Stimulated activated CD4-positive, alpha-beta T cell treated with anti-CD3 and anti-CD28 coated beads, TNF-alpha, amount 100 ng/mL, for 1 hour (primary cell): ENCODE data around the gene TRAT1.
"Not testable (repeated sequence)": the region's sequence is repeated elsewhere in the genome, so short reads cannot be mapped to it uniquely, and the experiment has no call there.

Experiments
- DNase-seq, 3 donors: peaks; one replicate each; pipeline ENCODE4 v3.0.0-alpha.2; 2020; ENCODE audit warnings: low read depth in 3 of 3, low spot score in 1 of 3

The TRAT1 gene

GRCh38 chr3:108822123-108822897, at the start of gene TRAT1:
TRAT1 (plus strand) TSS chr3:108822786; CDS start chr3:108822928, 142 bp downstream.
- DNase-seq = no peak

- DNase-seq = no peak
Observed at GRCh38 chr3:108775649-108776048, 46.9 kb upstream of the TRAT1 start.

- no peak for DNase-seq
Observed at GRCh38 chr3:108779496-108779895, 43.1 kb upstream of the TRAT1 start.

GRCh38 chr3:108780235-108780634, 42.4 kb upstream of the TRAT1 start:
- no peak for DNase-seq

- DNase-seq = no peak
Observed at GRCh38 chr3:108791473-108791872, 31.1 kb upstream of the TRAT1 start.

- DNase-seq = no peak
Observed at GRCh38 chr3:108804437-108804836, 18.1 kb upstream of the TRAT1 start.

GRCh38 chr3:108804966-108805365, 17.6 kb upstream of the TRAT1 start:
- DNase-seq = no peak

GRCh38 chr3:108806316-108806715, 16.3 kb upstream of the TRAT1 start:
- no peak for DNase-seq

- DNase-seq = peak in 1 of 3 donors; percentile 23
Observed at GRCh38 chr3:108818404-108818803, 4.2 kb upstream of the TRAT1 start.

- DNase-seq = no peak
Observed at GRCh38 chr3:108820586-108820985, 2.0 kb upstream of the TRAT1 start.

GRCh38 chr3:108823227-108823626, 641 bp downstream of the TRAT1 start:
- DNase-seq = no peak

GRCh38 chr3:108823803-108824202, 1.2 kb downstream of the TRAT1 start:
- not testable (repeated sequence) for DNase-seq

- DNase-seq = no peak
Observed at GRCh38 chr3:108826309-108827187, 4.0 kb downstream of the TRAT1 start.

GRCh38 chr3:108830381-108830780, 7.8 kb downstream of the TRAT1 start:
- DNase-seq = no peak

- no peak for DNase-seq
Observed at GRCh38 chr3:108830991-108831614, 8.5 kb downstream of the TRAT1 start.

- no peak for DNase-seq
Observed at GRCh38 chr3:108833611-108834010, 11.0 kb downstream of the TRAT1 start.

GRCh38 chr3:108834551-108834950, 12.0 kb downstream of the TRAT1 start:
- DNase-seq = no peak

GRCh38 chr3:108835101-108835500, 12.5 kb downstream of the TRAT1 start:
- no peak for DNase-seq

- DNase-seq = no peak
Observed at GRCh38 chr3:108838436-108838835, 15.8 kb downstream of the TRAT1 start.

- DNase-seq = no peak
Observed at GRCh38 chr3:108845709-108846293, 23.2 kb downstream of the TRAT1 start.

GRCh38 chr3:108847187-108847586, 24.6 kb downstream of the TRAT1 start:
- DNase-seq = no peak
